IMR-90 (cell line): Measurements from ENCODE around the gene THRB. TPM values are rescaled to one million over a fixed set of nuclear protein-coding genes. Genes with fewer than 3 reads are reported as not detected.

Source experiments
- ATAC-seq: fragments of 200-7000 bp; cut with Tn5 transposase; 2 replicates; pipeline ENCODE4 v1.9.1; 2020; ENCODE audit warnings: low read depth, mild to moderate bottlenecking, moderate library complexity
- BruUV-seq: library from RNA; stranded (reverse); fragments of 400-500 nt; replicated peaks from 2 replicates; lab custom pipeline; 2021; lab: Mats Ljungman, UMichigan
- CTCF ChIA-PET: fragments of 300-600 bp; formaldehyde crosslinking; extraction: SDS; loops from one replicate; lab custom pipeline; 2021; ENCODE audit warnings: antibody characterized with exemption; lab: Yijun Ruan, JAX
- POLR2A ChIA-PET: fragments of 300-600 bp; sonication (Branson Sonifier 250); formaldehyde crosslinking; loops from one replicate; lab custom pipeline; 2022; ENCODE audit warnings: antibody characterized with exemption; ENCODE audit not compliant: unreplicated experiment; lab: Charles Lee
- DNase-seq: peaks from one replicate; pipeline ENCODE4 v3.0.0; 2013
- H2AFZ ChIP-seq: replicated peaks from 2 replicates; pipeline ENCODE3; 2013; ENCODE audit warnings: low read length, mild to moderate bottlenecking; ENCODE audit not compliant: poor library complexity
- H2AK5ac ChIP-seq: 2 replicates; pipeline ENCODE4 v1.6.1; 2013; ENCODE audit warnings: low read depth, low read length, inconsistent platforms
- H2AK9ac ChIP-seq: replicated peaks from 2 replicates; pipeline ENCODE3; 2013; ENCODE audit warnings: mild to moderate bottlenecking, low read depth, low read length, moderate library complexity; ENCODE audit not compliant: poor library complexity
- H2BK120ac ChIP-seq: 2 replicates; pipeline ENCODE4 v1.6.1; 2013; ENCODE audit warnings: low read depth, low read length, inconsistent platforms
- H2BK15ac ChIP-seq: 3 replicates; pipeline ENCODE4 v1.6.1; 2013; ENCODE audit warnings: low read depth, low read length, inconsistent platforms
- H2BK20ac ChIP-seq: 2 replicates; pipeline ENCODE4 v1.6.1; 2013; ENCODE audit warnings: low read depth, mild to moderate bottlenecking, inconsistent platforms, low read length, moderate library complexity
- H2BK5ac ChIP-seq: 2 replicates; pipeline ENCODE4 v1.6.1; 2013; ENCODE audit warnings: mild to moderate bottlenecking, low read depth, low read length, inconsistent platforms; ENCODE audit not compliant: poor library complexity, severe bottlenecking
- H3K14ac ChIP-seq: replicated peaks from 2 replicates; pipeline ENCODE4 v1.6.1; 2013; ENCODE audit warnings: low read depth, low read length, inconsistent platforms
- H3K18ac ChIP-seq: 2 replicates; pipeline ENCODE4 v1.6.1; 2013; ENCODE audit warnings: low read depth, low read length, control low read depth
- H3K23ac ChIP-seq: 2 replicates; pipeline ENCODE4 v1.6.1; 2013; ENCODE audit warnings: low read depth, low read length, inconsistent platforms
- H3K27ac ChIP-seq: 2 replicates; pipeline ENCODE4 v1.5.1; 2013; ENCODE audit warnings: mild to moderate bottlenecking, control low read depth, low read length; ENCODE audit not compliant: insufficient read depth
- H3K27me3 ChIP-seq: 2 replicates; pipeline ENCODE4 v1.6.1; 2013; ENCODE audit warnings: low read length; ENCODE audit not compliant: control insufficient read depth, insufficient read depth
- H3K36me3 ChIP-seq: 2 replicates; pipeline ENCODE4 v1.6.1; 2013; ENCODE audit warnings: low read length, mixed read lengths; ENCODE audit not compliant: control insufficient read depth, insufficient read depth
- H3K4ac ChIP-seq: 2 replicates; pipeline ENCODE4 v1.6.1; 2013; ENCODE audit warnings: low read depth, low read length, inconsistent platforms
- H3K4me1 ChIP-seq: 2 replicates; pipeline ENCODE4 v1.6.1; 2013; ENCODE audit warnings: low read length, mixed read lengths; ENCODE audit not compliant: control insufficient read depth, insufficient read depth
- H3K4me2 ChIP-seq: 2 replicates; pipeline ENCODE4 v1.6.1; 2013; ENCODE audit warnings: low read depth, mild to moderate bottlenecking, control low read depth, low read length, moderate library complexity
- H3K4me3 ChIP-seq: 2 replicates; pipeline ENCODE4 v1.5.1; 2013; ENCODE audit warnings: low read depth, mild to moderate bottlenecking, control low read depth, low read length, moderate library complexity; ENCODE audit not compliant: insufficient read depth
- H3K56ac ChIP-seq: 2 replicates; pipeline ENCODE4 v1.6.1; 2013; ENCODE audit warnings: low read length, inconsistent platforms; ENCODE audit not compliant: insufficient read depth; ENCODE audit errors: extremely low read depth
- H3K79me1 ChIP-seq, 2 experiments: 2 replicates each; pipeline ENCODE4 v1.6.1; 2013; ENCODE audit warnings: low read length in 2 of 2, inconsistent platforms in 1 of 2, low read depth in 1 of 2
- H3K9ac ChIP-seq: 2 replicates; pipeline ENCODE4 v1.6.1; 2013; ENCODE audit warnings: low read depth, low read length, control low read depth
- H3K9me1 ChIP-seq: 2 replicates; pipeline ENCODE4 v1.6.1; 2013; ENCODE audit warnings: low read length, inconsistent platforms; ENCODE audit not compliant: insufficient read depth
- H3K9me3 ChIP-seq: 2 replicates; pipeline ENCODE4 v1.6.1; 2013; ENCODE audit warnings: low read length; ENCODE audit not compliant: control insufficient read depth, insufficient read depth
- H4K20me1 ChIP-seq: 2 replicates; pipeline ENCODE4 v1.6.1; 2013; ENCODE audit warnings: low read length, inconsistent platforms; ENCODE audit not compliant: insufficient read depth
- H4K5ac ChIP-seq: 2 replicates; pipeline ENCODE4 v1.6.1; 2013; ENCODE audit warnings: mild to moderate bottlenecking, low read depth, low read length, control low read depth
- H4K8ac ChIP-seq, 2 experiments: 2 replicates each; pipeline ENCODE4 v1.6.1; 2013; ENCODE audit warnings: low read depth in 2 of 2, low read length in 2 of 2, control low read depth in 1 of 2, inconsistent platforms in 1 of 2
- H4K91ac ChIP-seq: 2 replicates; pipeline ENCODE4 v1.6.1; 2013; ENCODE audit warnings: low read depth, low read length, inconsistent platforms; ENCODE audit not compliant: insufficient read depth
- BHLHE40 ChIP-seq: fragments of 150-350 bp; IDR thresholded peaks from 2 replicates; pipeline ENCODE4 v1.6.1; 2016; ENCODE audit warnings: mild to moderate bottlenecking, low read depth, low read length
- CEBPB ChIP-seq: IDR thresholded peaks from 2 replicates; pipeline ENCODE4 v1.6.1; 2012; ENCODE audit warnings: low read depth, low read length, improper control_type of control experiment
- CHD1 ChIP-seq: IDR thresholded peaks from 2 replicates; pipeline ENCODE4 v1.6.1; 2012; ENCODE audit warnings: low read depth, low read length, improper control_type of control experiment
- FOS ChIP-seq: fragments of 150-350 bp; IDR thresholded peaks from 2 replicates; pipeline ENCODE4 v1.6.1; 2016; ENCODE audit warnings: low read depth, low read length
- NFE2L2 ChIP-seq: fragments of 150-350 bp; IDR thresholded peaks from 2 replicates; pipeline ENCODE4 v1.6.1; 2016; ENCODE audit warnings: low read depth, mild to moderate bottlenecking, low read length
- POLR2A ChIP-seq: IDR thresholded peaks from 2 replicates; pipeline ENCODE4 v1.6.1; 2012; ENCODE audit warnings: mild to moderate bottlenecking, low read depth, low read length
- SMC3 ChIP-seq: fragments of 150-350 bp; IDR thresholded peaks from 2 replicates; pipeline ENCODE4 v1.6.1; 2016; ENCODE audit warnings: low read depth, mild to moderate bottlenecking, antibody characterized with exemption, low read length, moderate library complexity
- USF2 ChIP-seq: fragments of 150-350 bp; IDR thresholded peaks from 2 replicates; pipeline ENCODE4 v1.6.1; 2017; ENCODE audit warnings: mild to moderate bottlenecking, antibody characterized with exemption, low read length, low read depth
- WGBS, 2 experiments: methylation state at CpG; one replicate each; pipeline versions ENCODE4 v1.1.5 to v1.1.7; 2013; ENCODE audit warnings: missing lambda C conversion rate in 2 of 2; ENCODE audit not compliant: insufficient read length in 1 of 2; ENCODE audit errors: extremely low coverage in 2 of 2; 5-methylcytosine and 5-hydroxymethylcytosine counted together
- dilution Hi-C: fragments of 300-500 bp; cut with HindIII; formaldehyde crosslinking; loops from one replicate; pipeline ENCODE4 v1.14.3; 2018; ENCODE audit warnings: low sequenced_read_pairs; ENCODE audit not compliant: unreplicated experiment
- in situ Hi-C: fragments of 300-500 bp; cut with MboI; formaldehyde crosslinking; loops from 3 replicates; pipeline ENCODE4 v1.14.3; 2019; ENCODE audit warnings: low sequenced_read_pairs, inconsistent platforms, mixed read lengths
- intact Hi-C: fragments of 100-400 bp; cut with micrococcal nuclease; formaldehyde crosslinking; loops from 2 replicates; pipeline ENCODE4 v1.10.0; 2022
- polyA plus RNA-seq, 3 experiments: library from polyadenylated mRNA; depleted of rRNA; stranded (reverse); fragments of >200 nt; gene quantifications; 2 replicates each; pipeline ENCODE4 v1.2.3, GENCODE V29; 2012; ENCODE audit warnings: low replicate concordance in 1 of 3
- total RNA-seq: library from RNA; depleted of rRNA; stranded (reverse); fragments of >200 nt; gene quantifications from 2 replicates; pipeline ENCODE4 v1.2.3, GENCODE V29; 2012
- TF ChIP-seq, protein P1 (sequence below): conservative IDR thresholded peaks from 2 replicates; pipeline ENCODE4 v1.5.1; 2012; ENCODE audit warnings: mild to moderate bottlenecking, low read depth, low read length, improper control_type of control experiment

THRB gene
- total and polyA plus RNA-seq, 2 of the 4 experiments (the other 2 are of a cell fraction), result under 0.01 TPM; not detected in 1

- no peak overlapping the region for H2AK5ac ChIP-seq
- H2BK20ac ChIP-seq, result no peak overlapping the region
- no peaks in the 10 kb centered on the region for H3K27me3 ChIP-seq
- H3K14ac ChIP-seq, result no peak overlapping the region
- H2AK9ac ChIP-seq, result no peak overlapping the region
- BruUV-seq, result no TSS peak
- intact Hi-C loops (no loop called here), dilution Hi-C loops (no loop called here), in situ Hi-C loops (no loop called here)
- no peaks in the 10 kb centered on the region for H3K9me3 ChIP-seq
- DNase-seq (no peak), ATAC-seq (no peak)
- no peak overlapping the region for H3K56ac ChIP-seq
- no peak overlapping the region for H3K4me2 ChIP-seq
- ChIA-PET CTCF (no interaction called here), POLR2A (no interaction called here)
- no peaks in the 10 kb centered on the region for H3K4me1 ChIP-seq
- no peak overlapping the region for H3K18ac ChIP-seq
- WGBS, 2 experiments, result no CpG with 5 or more reads among the region's 1 CpG
- H4K20me1 ChIP-seq, result no peaks in the 10 kb centered on the region
- no peak overlapping the region for H3K4me3 ChIP-seq
- H3K36me3 ChIP-seq, result no peaks in the 10 kb centered on the region
- H3K4ac ChIP-seq, result no peak overlapping the region
- H4K5ac ChIP-seq, result no peak overlapping the region
- no peak overlapping the region for H2BK15ac ChIP-seq
- TF ChIP-seq NFE2L2, result no peak
- TF ChIP-seq, protein P1, sequence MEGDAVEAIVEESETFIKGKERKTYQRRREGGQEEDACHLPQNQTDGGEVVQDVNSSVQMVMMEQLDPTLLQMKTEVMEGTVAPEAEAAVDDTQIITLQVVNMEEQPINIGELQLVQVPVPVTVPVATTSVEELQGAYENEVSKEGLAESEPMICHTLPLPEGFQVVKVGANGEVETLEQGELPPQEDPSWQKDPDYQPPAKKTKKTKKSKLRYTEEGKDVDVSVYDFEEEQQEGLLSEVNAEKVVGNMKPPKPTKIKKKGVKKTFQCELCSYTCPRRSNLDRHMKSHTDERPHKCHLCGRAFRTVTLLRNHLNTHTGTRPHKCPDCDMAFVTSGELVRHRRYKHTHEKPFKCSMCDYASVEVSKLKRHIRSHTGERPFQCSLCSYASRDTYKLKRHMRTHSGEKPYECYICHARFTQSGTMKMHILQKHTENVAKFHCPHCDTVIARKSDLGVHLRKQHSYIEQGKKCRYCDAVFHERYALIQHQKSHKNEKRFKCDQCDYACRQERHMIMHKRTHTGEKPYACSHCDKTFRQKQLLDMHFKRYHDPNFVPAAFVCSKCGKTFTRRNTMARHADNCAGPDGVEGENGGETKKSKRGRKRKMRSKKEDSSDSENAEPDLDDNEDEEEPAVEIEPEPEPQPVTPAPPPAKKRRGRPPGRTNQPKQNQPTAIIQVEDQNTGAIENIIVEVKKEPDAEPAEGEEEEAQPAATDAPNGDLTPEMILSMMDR, result no peak
- no peak for TF ChIP-seq CHD1
- no peak for TF ChIP-seq USF2
- no peak for TF ChIP-seq FOS
- no peak for TF ChIP-seq CEBPB
- TF ChIP-seq SMC3, result no peak
- no peak for TF ChIP-seq POLR2A
- no peak for TF ChIP-seq BHLHE40
- H4K91ac ChIP-seq, result no peak overlapping the region
- H4K8ac ChIP-seq, result no peak overlapping the region
- no peak overlapping the region for H2AFZ ChIP-seq
- no peaks in the 10 kb centered on the region for H3K79me1 ChIP-seq
- no peak overlapping the region for H3K23ac ChIP-seq
- no peak overlapping the region for H3K27ac ChIP-seq
- H2BK120ac ChIP-seq, result no peak overlapping the region
- no peak overlapping the region for H2BK5ac ChIP-seq
- H3K9ac ChIP-seq, result no peak overlapping the region
- H3K9me1 ChIP-seq, result no peaks in the 10 kb centered on the region
These were observed 18.7 kb downstream of the THRB start for GRCh38 chr3:24475925-24476324.
